Myocyte (in vitro differentiated cells): ENCODE measurements around the gene THADA. TPM values are rescaled to one million over a fixed set of nuclear protein-coding genes. Genes with fewer than 3 reads are reported as not detected.
A peak's percentile ranks its signal among the peaks of the same experiment; 100 is the strongest.
"Not testable (repeated sequence)": the region's sequence is repeated elsewhere in the genome, so short reads cannot be mapped to it uniquely, and the experiment has no call there.

Experiments used
- DNase-seq: peaks from one replicate; pipeline ENCODE4 v3.0.0-alpha.2; 2012; ENCODE audit warnings: low read depth
- total RNA-seq: library from RNA; depleted of rRNA; stranded (reverse); fragments of >200 nt; gene quantifications from 2 replicates; pipeline ENCODE4 v1.2.3, GENCODE V29; 2014

THADA gene
- total RNA-seq, 1 donor from 2014 or later = 16.9 TPM

GRCh38 chr2:43305517-43305916 lies 290.3 kb downstream of the THADA start:
- DNase-seq = no peak

- DNase-seq = no peak
Measured at GRCh38 chr2:43305012-43305411, 290.8 kb downstream of the THADA start.

DNA sequence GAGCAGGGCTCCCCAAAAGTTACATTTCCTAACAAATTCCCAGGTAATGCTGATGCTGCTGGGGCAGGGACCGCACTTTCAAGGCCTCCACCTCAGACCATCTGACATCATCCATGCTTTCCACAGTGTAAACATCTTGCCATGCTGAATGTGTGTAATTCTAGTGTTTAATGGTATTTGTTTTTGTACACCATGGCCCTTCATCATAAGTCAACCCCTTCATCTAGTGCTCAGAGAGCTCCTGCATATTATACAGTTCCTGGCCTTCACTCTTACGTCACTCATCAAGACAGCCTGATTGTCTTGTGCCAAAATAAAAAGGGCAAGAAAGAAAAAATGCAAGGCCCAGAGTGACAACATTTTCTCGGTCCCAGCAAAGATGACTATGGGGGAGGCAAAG lies 291.9 kb downstream of the THADA start:
- DNase-seq = no peak

DNA sequence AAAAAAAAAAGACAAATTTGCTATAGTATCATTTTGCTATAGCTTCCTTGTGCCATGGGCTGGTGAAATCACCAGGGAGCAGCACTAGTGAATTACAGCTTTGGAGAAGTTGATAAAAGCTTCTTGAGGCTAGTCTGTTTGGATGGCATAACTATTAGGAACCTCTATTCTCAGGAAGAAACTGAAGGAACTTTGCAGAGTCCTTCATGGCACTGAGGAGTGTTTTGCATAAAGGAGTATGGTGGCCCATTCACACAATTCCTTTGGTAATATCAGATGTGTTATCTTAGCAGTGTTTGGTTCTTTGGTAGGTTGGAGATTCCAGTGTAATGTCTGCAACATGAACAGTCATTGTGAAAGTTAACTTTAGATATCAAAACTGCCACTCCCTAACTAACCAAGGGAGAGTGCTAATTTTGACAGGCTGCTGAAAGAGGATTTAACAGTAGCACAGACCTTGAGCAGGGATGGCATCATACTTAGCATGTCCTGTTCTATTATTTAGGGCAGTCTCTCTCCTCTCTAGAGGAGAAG lies 292.8 kb downstream of the THADA start:
- DNase-seq = peak; percentile 40

DNA sequence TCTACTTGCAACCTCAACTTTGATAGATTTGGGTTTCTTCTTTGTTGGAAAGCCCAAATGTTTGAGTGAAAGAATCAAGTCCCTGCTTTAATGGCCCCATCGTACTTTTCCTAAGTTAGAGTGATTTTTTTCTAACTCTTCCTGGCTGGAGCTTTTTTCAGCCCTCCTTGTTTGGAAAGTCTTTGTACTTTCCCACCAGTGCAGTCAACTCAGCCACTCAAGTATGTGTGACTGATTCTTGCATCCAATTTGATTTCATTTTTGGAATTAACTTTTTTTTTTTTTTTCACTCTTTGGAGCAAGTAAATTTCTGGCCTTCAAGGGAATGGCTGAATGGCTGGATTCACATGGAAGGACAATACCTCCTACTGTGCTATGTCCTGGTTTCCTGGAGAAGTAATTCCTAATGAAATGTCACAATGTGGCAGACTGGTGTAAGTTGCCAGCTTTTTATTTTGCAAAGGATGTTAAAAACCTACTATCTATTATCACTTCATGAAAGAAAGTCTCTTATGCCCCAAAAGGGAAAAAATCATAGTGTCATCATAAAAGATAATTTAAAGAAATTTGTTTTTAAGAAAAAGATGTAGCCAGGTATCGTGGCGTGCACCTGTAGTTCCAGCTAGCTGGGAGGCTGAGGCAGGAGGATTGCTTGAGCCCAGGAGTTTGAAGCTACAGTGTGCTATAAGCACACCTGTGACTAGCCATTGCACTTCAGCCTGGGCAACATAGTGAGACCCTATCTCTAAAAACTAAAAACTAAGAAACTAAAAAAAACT lies 293.5 kb downstream of the THADA start:
- no peak for DNase-seq

DNA sequence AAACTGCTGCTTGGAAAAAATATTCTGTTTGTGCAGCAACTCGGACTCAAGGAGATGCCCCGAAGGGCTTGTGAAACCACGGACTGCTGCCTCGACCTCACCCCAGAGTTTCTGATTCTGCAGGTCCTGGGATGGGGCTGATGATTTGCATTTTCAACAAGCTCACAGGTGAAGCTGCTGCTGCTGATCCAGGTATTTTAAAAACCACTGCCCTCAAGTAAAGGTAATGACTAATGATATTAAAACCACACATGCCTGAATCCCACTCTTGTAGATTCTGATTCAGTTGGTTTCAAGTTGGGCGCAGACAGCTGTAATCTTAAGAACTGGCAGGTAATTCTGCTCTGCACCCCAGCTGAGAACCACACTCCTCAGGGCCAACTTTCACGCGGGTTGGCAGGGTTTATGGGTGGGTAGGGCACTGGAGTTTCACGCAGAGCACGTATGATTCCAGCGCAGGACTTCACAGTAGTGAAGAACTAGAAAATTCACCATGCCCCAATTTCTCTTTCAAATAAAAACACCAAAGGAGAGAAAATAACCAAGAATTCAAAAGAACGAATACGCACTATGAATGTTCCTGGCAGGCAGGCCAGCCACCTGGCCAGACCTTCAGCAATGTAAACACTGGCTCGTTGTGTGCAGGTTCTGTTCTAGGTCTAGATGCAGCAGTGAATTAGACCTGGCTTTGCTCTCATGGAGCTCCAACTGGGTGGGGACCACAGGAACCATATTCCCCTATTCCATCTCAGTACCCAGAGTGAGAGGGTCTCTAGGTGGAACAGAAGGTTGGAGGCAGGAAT lies 294.9 kb downstream of the THADA start:
- DNase-seq = no peak

GRCh38 chr2:43300222-43300621 lies 295.6 kb downstream of the THADA start:
- no peak for DNase-seq

DNA sequence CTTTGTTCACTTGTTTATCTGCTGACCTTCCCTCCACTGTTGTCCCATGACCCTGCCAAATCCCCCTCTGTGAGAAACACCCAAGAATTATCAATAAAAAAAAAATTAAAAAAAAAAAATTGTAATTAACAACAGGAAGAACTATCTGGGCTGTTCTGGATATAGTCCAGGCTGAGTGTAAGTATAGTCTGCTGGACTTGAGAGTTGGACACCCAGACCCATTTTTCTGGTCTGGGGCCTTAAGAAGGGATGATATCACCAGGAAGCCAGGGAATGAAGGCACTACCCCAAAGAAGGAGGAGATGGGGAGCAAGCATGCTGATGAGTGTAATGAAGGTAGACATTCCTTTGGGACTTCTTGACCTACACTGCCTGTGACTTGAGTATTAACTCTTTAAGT lies 297.3 kb downstream of the THADA start:
- no peak for DNase-seq

DNA sequence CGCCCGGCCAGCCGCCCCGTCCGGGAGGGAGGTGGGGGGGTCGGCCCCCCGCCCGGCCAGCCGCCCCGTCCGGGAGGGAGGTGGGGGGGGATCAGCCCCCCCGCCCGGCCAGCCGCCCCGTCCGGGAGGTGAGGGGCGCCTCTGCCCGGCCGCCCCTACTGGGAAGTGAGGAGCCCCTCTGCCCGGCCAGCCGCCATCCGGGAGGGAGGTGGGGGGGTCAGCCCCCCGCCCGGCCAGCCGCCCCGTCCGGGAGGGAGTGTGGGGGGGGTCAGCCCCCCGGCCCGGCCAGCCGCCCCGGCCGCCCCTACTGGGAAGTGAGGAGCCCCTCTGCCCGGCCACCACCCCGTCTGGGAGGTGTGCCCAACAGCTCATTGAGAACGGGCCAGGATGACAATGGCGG lies 298.1 kb downstream of the THADA start:
- DNase-seq = not testable (repeated sequence)

DNA sequence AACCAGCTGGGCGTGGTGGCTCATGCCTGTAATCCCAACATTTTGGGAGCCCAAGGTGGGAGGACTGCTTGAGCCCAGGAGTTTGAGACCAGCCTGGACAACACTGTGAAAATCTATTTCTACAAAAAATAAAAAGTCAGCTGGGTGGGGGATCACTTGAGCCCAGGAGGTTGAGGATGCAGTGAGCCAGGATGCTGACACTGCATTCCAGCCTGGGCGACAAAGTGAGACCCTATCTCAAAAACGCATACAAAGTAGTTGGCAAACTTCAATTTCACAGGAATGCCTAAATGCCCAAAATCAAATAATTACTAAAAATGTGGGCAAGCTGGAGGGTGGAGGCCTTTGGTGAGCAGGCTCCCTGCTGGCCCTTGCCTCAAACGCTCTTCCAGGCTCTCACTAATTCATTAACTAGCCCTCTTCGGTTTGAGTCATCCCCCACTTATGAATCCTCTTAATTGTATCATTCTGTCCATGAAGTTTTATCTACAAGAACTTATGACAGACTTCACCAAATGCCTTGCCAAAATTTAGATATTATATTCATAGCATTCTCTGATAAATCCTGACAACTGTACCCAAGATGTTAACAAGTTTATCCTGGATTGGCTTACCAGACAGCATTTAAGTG lies 300.8 kb downstream of the THADA start:
- DNase-seq = no peak

DNA sequence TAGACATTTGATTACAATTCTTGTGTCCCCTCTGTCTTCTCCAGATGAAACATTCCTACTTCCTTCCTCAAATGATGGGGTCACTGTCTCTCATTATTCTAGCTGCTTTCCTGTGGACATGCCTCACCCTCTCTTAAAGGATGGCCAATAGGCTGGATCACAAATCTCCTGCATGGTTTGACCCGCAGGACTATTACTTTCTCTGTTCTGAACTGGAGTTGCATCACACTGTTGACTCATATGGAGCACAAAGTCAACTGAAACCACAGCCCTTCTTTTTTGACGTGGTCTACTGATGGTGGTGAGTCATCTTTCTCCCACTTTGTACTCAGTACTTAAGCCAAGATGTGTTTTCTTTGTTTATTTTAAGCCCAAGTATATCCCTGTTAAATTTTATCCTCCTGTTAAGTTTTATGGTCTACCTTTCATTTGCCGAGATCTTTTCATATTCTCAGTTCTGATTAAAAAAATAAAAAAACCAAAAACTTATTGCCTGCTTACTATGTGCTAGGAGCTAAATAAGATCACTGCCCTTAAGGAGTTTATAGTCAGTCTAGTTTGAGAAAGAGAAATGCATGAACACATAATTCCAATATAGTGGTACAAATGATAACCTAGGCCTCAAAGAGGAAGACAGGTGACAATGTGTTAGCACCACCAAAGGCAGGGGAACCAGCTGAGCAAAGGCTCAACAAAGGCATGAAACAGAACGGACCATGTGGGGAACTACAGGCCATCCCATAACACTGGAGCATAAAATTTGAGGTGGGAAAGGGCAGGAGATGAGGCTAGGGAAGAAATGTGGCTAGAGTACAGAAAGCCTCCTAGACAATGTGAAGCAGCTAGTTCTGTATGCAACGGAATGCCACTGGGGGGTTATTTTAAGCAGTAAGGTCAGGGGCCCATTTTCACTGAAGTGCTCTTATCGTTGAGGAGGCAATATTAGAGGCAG lies 301.8 kb downstream of the THADA start:
- peak; percentile 93 for DNase-seq

DNA sequence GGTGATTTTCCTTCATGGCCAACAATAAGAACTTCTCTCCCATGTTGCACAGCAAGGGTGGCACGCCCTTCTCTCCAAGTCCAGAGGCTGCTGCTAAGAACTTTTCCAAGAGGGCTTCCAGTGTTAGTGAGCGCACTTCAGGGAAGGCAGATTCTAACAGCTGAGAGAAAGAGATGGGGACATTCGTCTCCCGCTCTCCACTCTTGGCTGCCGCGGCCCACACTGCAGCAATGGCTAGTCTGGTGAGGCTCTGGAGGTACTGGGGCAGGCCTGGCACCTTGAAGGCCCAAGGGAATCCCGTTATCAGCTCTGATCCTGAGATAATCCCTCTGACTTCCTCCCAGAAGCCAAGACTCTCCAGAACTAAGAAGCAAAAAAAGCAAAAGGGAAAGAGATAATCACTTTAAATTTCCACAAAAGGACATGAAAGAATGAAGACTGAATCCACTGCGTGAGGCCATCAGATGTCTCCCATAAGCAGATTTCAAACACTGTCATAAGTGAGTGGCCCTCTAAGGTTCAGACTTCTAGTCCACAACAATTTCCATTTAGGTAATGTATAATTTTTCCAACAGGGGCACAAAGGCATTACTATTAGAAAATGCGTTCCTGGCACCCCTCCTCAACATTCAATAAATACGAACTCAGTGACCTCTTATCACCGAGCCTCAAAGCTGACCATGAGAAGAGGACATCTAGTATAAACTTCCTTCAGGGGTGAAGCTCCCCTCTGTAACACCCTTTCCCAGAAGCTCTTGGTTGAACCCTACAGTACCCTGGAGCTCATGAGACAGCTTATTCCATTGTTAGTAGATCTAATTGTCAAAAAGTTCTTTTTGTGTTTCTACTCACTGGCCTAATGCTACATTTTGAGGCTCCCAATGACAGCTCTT lies 302.7 kb downstream of the THADA start:
- no peak for DNase-seq

DNA sequence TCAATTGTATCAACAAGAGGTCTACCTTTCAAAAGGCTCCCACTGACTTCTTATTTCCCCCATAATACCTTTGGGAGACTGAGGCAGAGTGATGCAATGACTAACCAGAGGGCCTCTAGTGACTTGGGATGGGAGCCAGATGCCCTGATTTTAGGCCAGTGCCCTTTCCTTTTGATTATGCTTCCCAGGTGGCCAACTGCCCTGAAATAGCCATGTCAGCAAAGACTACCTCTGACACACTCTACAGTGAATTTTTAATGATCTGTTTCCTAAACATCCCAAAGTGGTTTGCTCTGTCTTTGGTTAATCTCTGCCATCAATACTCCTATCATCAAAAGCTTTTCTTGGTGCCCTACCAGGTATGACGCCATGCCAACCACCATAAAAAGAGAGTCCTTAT lies 303.5 kb downstream of the THADA start:
- no peak for DNase-seq

DNA sequence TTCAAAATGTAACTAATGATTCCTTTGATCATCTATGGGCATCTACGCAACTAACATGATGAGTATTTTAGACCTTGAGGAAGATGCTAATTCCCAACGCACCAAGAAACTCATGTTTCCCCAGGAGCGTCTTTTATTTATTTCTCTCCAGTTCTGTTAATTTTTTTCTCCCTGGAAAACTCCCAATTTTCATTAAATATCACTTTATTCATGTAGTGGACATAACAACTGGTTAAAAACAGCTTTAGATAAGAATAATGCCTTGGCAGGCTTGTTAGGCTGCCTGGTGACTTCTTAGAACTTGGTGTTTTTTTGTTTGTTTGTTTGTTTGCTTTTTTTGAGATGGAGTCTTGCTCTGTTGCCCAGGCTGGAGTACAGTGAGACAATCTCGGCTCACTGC lies 306.5 kb downstream of the THADA start:
- DNase-seq = no peak

DNA sequence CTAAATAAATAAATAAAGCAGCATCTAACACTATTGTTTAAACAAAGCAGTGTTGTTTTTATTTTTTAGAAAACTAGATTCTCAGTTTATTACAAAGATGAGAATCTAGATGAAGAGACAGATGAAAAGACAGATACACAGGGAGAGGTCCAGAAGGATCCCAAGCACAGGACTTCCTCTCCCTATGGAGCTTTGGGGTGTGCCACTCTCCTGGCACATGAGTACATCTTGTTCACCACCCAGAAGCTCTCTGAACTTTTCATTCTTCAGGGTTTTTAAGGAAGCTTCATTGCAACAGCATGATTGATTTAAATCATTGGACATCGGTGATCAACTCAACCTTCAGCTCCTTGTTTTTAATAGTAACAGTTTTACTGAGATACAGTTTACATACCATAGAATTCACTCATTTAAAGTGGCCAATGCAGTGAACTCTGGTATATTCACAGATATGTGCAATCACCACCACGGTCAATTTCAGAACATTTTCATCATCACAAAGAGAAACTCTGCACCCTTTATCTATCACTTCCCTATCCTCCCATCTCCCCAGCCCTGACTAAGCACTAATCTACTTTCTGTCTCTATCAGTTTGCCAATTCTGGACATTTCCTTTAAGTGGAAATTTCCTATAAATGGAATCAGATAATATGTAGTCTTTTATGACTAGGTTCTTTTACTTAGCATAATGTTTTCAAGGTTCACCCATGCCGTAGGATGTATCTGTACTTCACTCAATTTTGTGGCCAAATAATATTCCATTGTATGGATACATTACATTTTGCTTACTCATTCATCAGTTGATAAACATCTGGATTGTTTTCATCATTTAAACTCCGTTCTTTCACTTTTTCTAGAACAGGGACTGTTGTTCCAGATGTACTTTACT lies 307.2 kb downstream of the THADA start:
- DNase-seq = no peak

DNA sequence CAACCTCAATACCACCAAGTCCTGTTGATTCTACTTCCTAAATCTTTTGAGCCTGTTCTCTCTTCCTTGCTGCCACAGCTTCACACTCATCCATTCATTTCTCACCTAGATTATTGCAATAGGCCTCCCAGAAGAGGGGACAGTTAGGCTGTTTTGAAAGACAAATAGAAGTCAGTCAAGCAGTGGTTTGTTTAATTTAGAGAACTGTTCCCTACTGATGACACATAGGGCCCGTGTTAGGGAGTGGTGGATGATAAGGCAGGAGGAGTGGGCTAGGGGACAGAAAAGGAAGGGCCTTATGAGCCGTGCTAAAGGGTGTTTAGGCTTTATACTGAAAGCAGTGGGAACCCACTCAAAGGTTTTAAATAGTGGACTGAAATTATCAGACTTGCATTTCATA lies 309.9 kb downstream of the THADA start:
- DNase-seq = no peak

DNA sequence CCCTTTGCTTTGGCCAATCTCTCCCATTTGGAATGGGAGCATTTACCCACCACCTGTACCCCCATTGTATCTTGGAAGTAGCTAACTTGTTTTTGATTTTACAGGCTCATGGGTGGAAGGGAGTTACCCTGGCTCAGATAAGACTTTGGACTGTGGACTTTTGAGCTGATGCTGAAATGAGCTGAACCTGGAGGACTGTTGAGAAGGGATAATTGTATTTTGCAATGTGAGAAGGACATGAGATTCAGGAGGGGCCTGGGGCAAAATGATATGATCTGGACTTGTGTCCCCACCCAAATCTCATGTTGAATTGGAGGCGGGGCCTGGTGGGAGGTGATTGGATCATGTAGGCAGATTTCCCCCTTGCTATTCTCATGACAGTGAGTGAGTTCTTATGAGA lies 310.9 kb downstream of the THADA start:
- DNase-seq = no peak

- DNase-seq = not testable (repeated sequence)
Measured at GRCh38 chr2:43284347-43284746, 311.5 kb downstream of the THADA start.

GRCh38 chr2:43280994-43281393 lies 314.8 kb downstream of the THADA start:
- no peak for DNase-seq
